Endometrial microvascular endothelial cells (primary cell): Measurements from ENCODE around the gene SORCS2. TPM values are rescaled to one million over a fixed set of nuclear protein-coding genes. Genes with fewer than 3 reads are reported as not detected.

Experiments used
- in situ Hi-C: cut with HindIII; loops from 2 replicates; pipeline ENCODE4 v1.10.0; 2017; ENCODE audit warnings: low sequenced_read_pairs, low pct_unique_long_range_greater_than_20kb; ENCODE audit errors: inconsistent ontology term
- total RNA-seq: library from RNA; depleted of rRNA; stranded (reverse); fragments of >200 nt; gene quantifications from one replicate; pipeline ENCODE4 v1.2.3, GENCODE V29; 2015; ENCODE audit errors: inconsistent ontology term

Gene SORCS2
- total RNA-seq, 1 donor from 2014 or later = not detected

- in situ Hi-C loops = no loop called here
Observed at GRCh38 chr4:7522452-7523220, 330.3 kb downstream of the SORCS2 start.

DNA sequence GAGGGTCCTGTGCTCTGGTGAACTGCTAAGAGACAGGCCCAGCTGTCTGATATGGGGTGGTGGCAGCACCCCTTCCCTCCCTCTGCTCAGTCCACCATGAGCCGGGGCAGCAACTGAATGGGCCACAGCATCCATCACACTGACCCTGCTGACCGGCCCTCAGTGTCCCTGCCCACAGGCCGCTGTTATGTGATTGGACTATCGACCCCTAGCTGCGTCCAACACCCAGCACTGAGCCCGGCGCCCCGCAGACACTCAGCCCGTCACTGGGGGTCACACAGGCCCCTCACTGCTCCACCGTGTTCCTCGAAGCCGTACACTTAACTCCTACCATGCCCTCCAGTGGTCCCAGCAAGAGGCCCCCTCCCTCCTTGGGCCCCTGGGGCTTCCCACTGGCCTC lies 331.2 kb downstream of the SORCS2 start:
- in situ Hi-C loops = no loop called here

- in situ Hi-C loops = no loop called here
Observed at GRCh38 chr4:7524064-7524682, 331.8 kb downstream of the SORCS2 start.

GRCh38 chr4:7524843-7525242 lies 332.5 kb downstream of the SORCS2 start:
- in situ Hi-C loops = no loop called here

DNA sequence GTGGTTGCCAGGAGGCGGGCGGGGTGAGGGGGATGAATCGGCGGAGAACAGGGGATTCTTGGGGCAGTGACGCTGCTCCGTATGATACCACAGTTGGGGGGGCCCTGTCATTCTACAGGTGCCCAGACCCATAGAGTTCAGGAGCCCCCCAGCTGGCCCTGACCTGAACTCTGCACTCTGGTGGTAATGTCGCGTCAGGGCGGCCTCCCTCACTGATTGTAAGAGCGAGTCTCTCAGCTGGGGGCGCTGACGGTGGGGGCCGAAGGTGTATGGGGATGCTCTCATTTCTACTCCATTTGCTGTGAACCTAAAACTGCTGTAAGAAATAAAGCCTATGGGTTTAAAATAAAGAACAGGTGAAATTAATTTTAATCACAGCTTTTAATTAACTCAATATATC lies 334.2 kb downstream of the SORCS2 start:
- in situ Hi-C loops = no loop called here

DNA sequence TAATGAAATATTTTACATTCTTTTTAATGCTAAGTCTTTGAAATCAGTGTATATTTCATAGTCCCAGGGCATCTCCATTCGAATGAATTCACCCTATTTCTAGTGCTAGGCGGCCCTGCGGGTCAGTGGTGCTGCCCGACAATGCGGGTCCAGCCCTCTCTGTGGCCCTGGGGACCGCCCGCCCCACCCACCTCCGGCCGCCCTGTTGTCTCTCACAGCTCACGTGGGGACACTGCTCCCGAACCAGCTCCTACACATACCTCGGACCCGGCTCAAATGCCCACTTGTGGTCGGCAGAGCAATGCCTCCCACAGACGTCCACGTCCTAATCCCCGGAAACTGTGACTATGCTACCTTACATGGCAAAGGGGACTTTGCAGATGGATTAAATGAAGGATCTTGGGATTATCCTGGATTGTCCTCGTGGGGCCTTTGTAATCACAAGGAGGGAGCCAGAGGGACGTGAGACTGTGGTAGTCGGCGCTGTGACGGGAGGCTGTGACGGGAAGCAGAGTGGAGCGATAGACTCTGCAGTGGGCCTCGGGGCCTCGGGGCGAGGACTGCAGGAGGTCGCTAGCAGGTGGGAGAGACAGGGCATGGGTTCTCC lies 334.7 kb downstream of the SORCS2 start:
- in situ Hi-C loops = no loop called here

- in situ Hi-C loops = no loop called here
Observed at GRCh38 chr4:7529368-7530080, 337.2 kb downstream of the SORCS2 start.

DNA sequence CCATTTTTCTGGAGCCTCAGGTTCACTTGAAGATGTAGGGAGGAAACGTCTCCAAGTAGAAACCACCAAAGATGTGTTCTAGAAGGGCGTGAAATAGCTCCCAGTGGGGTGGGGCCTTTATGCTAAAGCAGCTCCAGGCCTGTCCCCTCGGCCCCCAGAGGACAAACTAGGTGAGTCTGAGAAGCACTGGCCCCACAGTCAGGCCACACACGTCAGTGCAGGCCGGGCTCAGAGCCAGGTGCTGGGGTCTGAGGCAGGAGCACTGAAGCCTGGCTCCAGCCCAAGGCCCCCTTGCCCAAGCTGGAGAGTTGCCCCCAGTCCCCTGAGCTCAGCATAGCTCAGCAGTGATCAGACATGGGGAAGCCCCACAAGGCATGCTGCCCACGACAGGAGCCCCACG lies 337.7 kb downstream of the SORCS2 start:
- in situ Hi-C loops = no loop called here

- in situ Hi-C loops = no loop called here
Observed at GRCh38 chr4:7530932-7531639, 338.7 kb downstream of the SORCS2 start.

GRCh38 chr4:7531640-7531994 lies 339.3 kb downstream of the SORCS2 start:
- in situ Hi-C loops = no loop called here

DNA sequence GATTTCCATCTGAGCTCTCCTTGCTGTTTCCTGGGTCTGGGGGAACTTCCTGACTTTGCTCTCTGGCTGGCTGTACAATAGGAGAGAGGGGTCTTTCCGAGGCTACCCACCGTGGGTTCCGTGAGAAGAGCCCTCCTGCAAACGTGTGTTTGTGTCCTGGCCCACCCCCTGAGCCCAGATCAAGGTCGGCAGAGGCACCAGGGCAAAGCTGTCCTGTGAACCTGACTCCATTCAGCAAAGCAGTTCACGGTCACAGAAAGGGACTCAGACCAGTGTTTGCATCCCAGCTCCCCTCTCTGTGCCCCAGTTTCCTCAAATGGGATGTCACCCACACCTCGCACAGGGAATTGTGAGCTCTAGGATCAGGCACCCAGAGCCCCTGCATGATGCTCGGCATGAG lies 339.7 kb downstream of the SORCS2 start:
- in situ Hi-C loops = no loop called here

DNA sequence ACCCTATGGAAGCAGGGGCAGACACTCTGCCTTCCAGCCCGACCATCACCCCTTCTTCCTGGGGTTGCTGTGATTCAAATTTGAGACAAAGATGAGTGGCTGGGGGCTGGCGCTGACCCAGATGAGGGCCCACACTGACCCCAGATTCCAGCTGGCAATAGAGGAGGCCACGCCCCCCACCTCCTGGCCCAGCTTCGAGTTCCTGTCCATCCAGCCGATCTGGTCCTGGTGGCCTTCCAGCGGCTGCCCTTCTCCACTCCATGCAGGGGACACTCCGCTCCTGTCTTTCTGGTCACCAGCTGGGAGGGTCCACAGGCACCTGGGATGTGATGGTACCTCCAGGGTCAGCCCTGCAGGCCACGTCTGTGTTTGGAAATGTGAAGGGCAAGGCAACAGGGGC lies 340.9 kb downstream of the SORCS2 start:
- in situ Hi-C loops = no loop called here

- in situ Hi-C loops = no loop called here
Observed at GRCh38 chr4:7535094-7535493, 342.8 kb downstream of the SORCS2 start.

- in situ Hi-C loops = no loop called here
Observed at GRCh38 chr4:7535619-7536018, 343.3 kb downstream of the SORCS2 start.

DNA sequence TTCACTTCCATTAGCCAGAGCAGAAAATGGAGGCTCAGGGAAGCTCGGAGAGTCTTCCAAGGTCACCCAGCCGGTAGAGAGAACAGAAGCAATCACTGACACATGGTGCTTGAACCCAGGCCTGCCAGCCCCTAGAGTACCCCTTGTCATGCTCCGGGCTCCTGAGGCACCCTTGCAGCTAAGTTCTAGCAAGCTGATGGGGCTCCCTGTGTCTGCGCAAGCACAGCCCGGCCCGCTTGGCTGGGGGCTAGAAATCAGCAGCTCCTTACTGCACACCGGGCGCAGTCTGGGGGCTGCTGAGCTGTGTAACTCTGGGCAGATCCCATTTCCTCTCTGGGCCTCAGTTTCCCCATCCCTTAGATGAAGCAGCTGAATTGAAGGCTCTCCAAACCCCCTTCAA lies 344.5 kb downstream of the SORCS2 start:
- in situ Hi-C loops = no loop called here

DNA sequence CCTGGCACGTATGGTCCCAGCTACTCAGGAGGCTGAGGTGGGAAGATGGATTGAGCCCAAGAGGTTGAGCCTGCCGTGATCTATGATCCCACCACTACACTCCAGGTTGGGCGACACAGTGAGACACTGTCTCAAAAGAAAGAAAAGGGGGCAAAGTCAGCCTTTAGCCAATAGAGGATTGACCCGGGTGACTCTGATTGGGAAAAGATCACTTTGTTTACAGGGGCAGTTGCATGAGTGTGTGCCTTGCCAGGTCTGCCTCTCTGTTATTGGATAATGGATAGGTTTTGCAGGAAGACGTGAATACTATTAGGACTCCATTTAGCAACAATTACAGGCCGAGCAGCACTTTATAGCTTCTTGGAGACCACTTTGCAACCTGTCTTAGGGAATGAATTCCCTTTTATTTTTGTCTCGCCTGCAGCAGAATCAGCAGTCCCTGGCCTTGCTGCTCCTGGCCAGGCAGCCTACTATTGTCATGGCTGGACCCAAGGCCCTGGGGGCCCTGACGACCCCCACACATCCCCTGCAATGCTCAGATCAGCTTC lies 345.6 kb downstream of the SORCS2 start:
- in situ Hi-C loops = no loop called here

DNA sequence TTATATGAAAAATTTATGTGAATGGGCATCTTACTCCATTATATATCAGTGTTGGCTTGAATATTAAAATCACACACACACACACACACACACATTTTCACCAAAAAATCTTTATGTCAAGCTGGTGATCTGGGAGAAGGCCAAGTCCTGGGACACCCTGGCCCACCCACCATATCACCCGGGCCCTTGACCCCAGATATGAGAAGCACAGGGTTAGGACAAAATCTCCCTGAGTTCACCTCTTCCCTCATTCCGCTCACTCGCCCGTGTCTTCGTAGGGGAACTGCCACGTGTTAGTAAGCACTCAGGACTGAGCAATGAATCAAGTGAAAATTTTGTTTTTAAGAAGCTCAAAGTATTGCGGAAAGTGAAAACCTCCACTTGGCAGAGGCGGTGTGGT lies 346.2 kb downstream of the SORCS2 start:
- in situ Hi-C loops = no loop called here

GRCh38 chr4:7539186-7539585 lies 346.8 kb downstream of the SORCS2 start:
- in situ Hi-C loops = no loop called here

DNA sequence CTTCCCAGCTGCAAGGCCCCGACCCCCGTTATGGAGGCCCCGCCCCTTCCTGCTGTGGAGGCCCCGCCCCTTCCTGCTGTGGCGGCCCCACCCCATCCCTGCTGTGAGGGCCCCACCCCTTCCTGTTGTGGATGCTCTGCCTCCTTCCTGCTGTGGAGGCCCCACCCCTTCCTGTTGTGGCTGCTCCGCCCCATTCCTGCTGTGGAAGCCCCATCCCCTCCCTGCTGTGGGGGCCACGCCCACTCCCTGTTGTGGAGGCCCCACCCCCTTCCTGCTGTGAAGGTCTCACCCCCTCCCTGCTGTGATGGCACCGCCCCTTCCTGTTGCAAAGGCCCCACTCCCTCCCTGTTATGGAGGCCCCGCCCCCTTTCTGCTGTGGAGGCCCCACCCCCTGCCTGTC lies 347.3 kb downstream of the SORCS2 start:
- in situ Hi-C loops = no loop called here
